H1 (cell line): ENCODE results near the gene NRIP2. TPM values are rescaled to one million over a fixed set of nuclear protein-coding genes. Genes with fewer than 3 reads are reported as not detected.

Source experiments
- CTCF ChIA-PET: fragments of 300-600 bp; sonication (Branson Sonifier 250); formaldehyde crosslinking; loops from one replicate; lab custom pipeline; 2021; ENCODE audit not compliant: partially characterized antibody; lab: Charles Lee
- POLR2A ChIA-PET: fragments of 300-600 bp; sonication (Branson Sonifier 250); formaldehyde crosslinking; loops from one replicate; lab custom pipeline; 2021; ENCODE audit warnings: inconsistent platforms; ENCODE audit not compliant: partially characterized antibody; lab: Charles Lee
- DNase-seq, 2 experiments: peaks; one replicate each; pipeline versions ENCODE4 v3.0.0 to v3.0.0-alpha.2; 2010 to 2022; ENCODE audit warnings: low spot score in 2 of 2, low read depth in 1 of 2, mixed read lengths in 1 of 2
- FAIRE-seq: peaks from 2 replicates; lab custom pipeline; 2011; peaks lifted over from hg19 to GRCh38; lab: Jason Lieb, UNC
- H2AFZ ChIP-seq: 2 replicates; pipeline ENCODE4 v1.8.1; 2012; ENCODE audit warnings: low read length, inconsistent platforms
- H2AK5ac ChIP-seq: 2 replicates; pipeline ENCODE4 v1.6.1; 2013; ENCODE audit warnings: low read depth, low read length
- H2BK120ac ChIP-seq: replicated peaks from 2 replicates; pipeline ENCODE3; 2013; ENCODE audit warnings: low read depth, low read length, inconsistent platforms
- H2BK12ac ChIP-seq: 2 replicates; pipeline ENCODE4 v1.6.1; 2013; ENCODE audit warnings: low read depth, low read length
- H2BK15ac ChIP-seq: 2 replicates; pipeline ENCODE4 v1.6.1; 2013; ENCODE audit warnings: low read length
- H2BK20ac ChIP-seq: 2 replicates; pipeline ENCODE4 v1.6.1; 2013; ENCODE audit warnings: low read length
- H2BK5ac ChIP-seq: 2 replicates; pipeline ENCODE4 v1.6.1; 2013; ENCODE audit warnings: low read depth, low read length
- H3K14ac ChIP-seq: 2 replicates; pipeline ENCODE4 v1.6.1; 2013; ENCODE audit warnings: inconsistent platforms; ENCODE audit not compliant: insufficient read length
- H3K18ac ChIP-seq: 2 replicates; pipeline ENCODE4 v1.6.1; 2013; ENCODE audit warnings: low read length; ENCODE audit errors: extremely low read depth
- H3K23ac ChIP-seq: 2 replicates; pipeline ENCODE4 v1.6.1; 2013; ENCODE audit warnings: inconsistent platforms; ENCODE audit not compliant: insufficient read length
- H3K23me2 ChIP-seq: 2 replicates; pipeline ENCODE4 v1.6.1; 2013; ENCODE audit warnings: low read depth, low read length
- H3K27ac ChIP-seq: 2 replicates; pipeline ENCODE4 v1.6.1; 2011; ENCODE audit warnings: low read depth, low read length, inconsistent platforms
- H3K27me3 ChIP-seq, 4 experiments: replicated peaks in 1 of 4; 1 replicate in 1 of 4; 2 replicates in 3 of 4; pipeline versions ENCODE4 v1.6.1 to v1.8.1; 2011 to 2013; ENCODE audit warnings: low read length in 3 of 4, mild to moderate bottlenecking in 3 of 4, inconsistent platforms in 2 of 4, mixed read lengths in 2 of 4, moderate library complexity in 1 of 4; ENCODE audit not compliant: control insufficient read depth in 3 of 4, insufficient read depth in 3 of 4; ENCODE audit errors: extremely low read depth in 1 of 4
- H3K36me3 ChIP-seq, 4 experiments: 2 replicates each; pipeline versions ENCODE4 v1.6.1 to v1.8.1; 2011 to 2013; ENCODE audit warnings: mild to moderate bottlenecking in 4 of 4, low read length in 3 of 4, moderate library complexity in 2 of 4, control low read depth in 1 of 4, inconsistent platforms in 1 of 4; ENCODE audit not compliant: insufficient read depth in 4 of 4, control insufficient read depth in 2 of 4
- H3K4ac ChIP-seq: replicated peaks from 2 replicates; pipeline ENCODE3; 2013; ENCODE audit warnings: low read length, low read depth, mixed read lengths, inconsistent platforms; ENCODE audit not compliant: insufficient read length
- H3K4me1 ChIP-seq, 4 experiments: replicated peaks in 1 of 4; 1 replicate in 1 of 4; 2 replicates in 3 of 4; pipeline versions ENCODE4 v1.6.1 to v1.8.1; 2011 to 2013; ENCODE audit warnings: low read length in 3 of 4, inconsistent platforms in 2 of 4, mixed read lengths in 1 of 4; ENCODE audit not compliant: insufficient read depth in 4 of 4, control insufficient read depth in 3 of 4
- H3K4me2 ChIP-seq, 2 experiments: 2 replicates each; pipeline versions ENCODE4 v1.6.1 to v1.8.1; 2011 to 2013; ENCODE audit warnings: low read depth in 2 of 2, low read length in 2 of 2, control low read depth in 1 of 2, inconsistent platforms in 1 of 2, mild to moderate bottlenecking in 1 of 2; ENCODE audit not compliant: insufficient read depth in 1 of 2
- H3K4me3 ChIP-seq, 4 experiments: fragments of 200-600, 300-600 bp in 1 of 4; sonication (generic), shearing (Covaris generic), sonication (Bioruptor Twin) in 1 of 4; 2 replicates each; pipeline versions ENCODE4 v1.5.1 to v1.8.1; 2011 to 2016; ENCODE audit warnings: low read length in 4 of 4, low read depth in 3 of 4, control low read depth in 2 of 4, inconsistent platforms in 2 of 4, mild to moderate bottlenecking in 2 of 4, mixed read lengths in 1 of 4, moderate library complexity in 1 of 4; ENCODE audit not compliant: insufficient read depth in 2 of 4; ENCODE audit errors: extremely low read depth in 1 of 4
- H3K56ac ChIP-seq: replicated peaks from 2 replicates; pipeline ENCODE3; 2013; ENCODE audit warnings: low read depth, mild to moderate bottlenecking, mixed read lengths, low read length, inconsistent platforms; ENCODE audit not compliant: insufficient read length
- H3K79me1 ChIP-seq: 2 replicates; pipeline ENCODE4 v1.6.1; 2013; ENCODE audit warnings: low read depth, low read length, control low read depth
- H3K79me2 ChIP-seq, 2 experiments: 2 replicates each; pipeline versions ENCODE4 v1.6.1 to v1.8.1; 2012 to 2013; ENCODE audit warnings: low read length in 2 of 2, mild to moderate bottlenecking in 2 of 2, inconsistent platforms in 1 of 2; ENCODE audit not compliant: insufficient read depth in 2 of 2, control insufficient read depth in 1 of 2
- H3K9ac ChIP-seq, 4 experiments: replicated peaks in 1 of 4; 1 replicate in 1 of 4; 2 replicates in 3 of 4; pipeline versions ENCODE4 v1.6.1 to v1.8.1; 2011 to 2013; ENCODE audit warnings: low read depth in 3 of 4, low read length in 3 of 4, control low read depth in 2 of 4, mild to moderate bottlenecking in 2 of 4, moderate library complexity in 2 of 4, inconsistent platforms in 1 of 4; ENCODE audit errors: extremely low read depth in 1 of 4
- H3K9me3 ChIP-seq, 2 experiments: 2 replicates each; pipeline versions ENCODE4 v1.6.1 to v1.8.1; 2012 to 2013; ENCODE audit warnings: mild to moderate bottlenecking in 2 of 2, moderate library complexity in 2 of 2, control low read depth in 1 of 2, inconsistent platforms in 1 of 2, low read depth in 1 of 2, low read length in 1 of 2, mixed read lengths in 1 of 2; ENCODE audit not compliant: insufficient read depth in 2 of 2
- H4K20me1 ChIP-seq, 2 experiments: replicated peaks in 1 of 2; 2 replicates each; pipeline versions ENCODE3 to v1.8.1; 2011 to 2013; ENCODE audit warnings: inconsistent platforms in 2 of 2, low read length in 2 of 2, mild to moderate bottlenecking in 1 of 2; ENCODE audit not compliant: insufficient read depth in 2 of 2, control insufficient read depth in 1 of 2
- H4K5ac ChIP-seq: 2 replicates; pipeline ENCODE4 v1.6.1; 2013; ENCODE audit warnings: low read length, low read depth, mixed read lengths, inconsistent platforms; ENCODE audit not compliant: insufficient read length
- H4K8ac ChIP-seq: 2 replicates; pipeline ENCODE4 v1.8.0; 2013; ENCODE audit warnings: mild to moderate bottlenecking, moderate library complexity, low read length, inconsistent platforms; ENCODE audit not compliant: insufficient read depth; ENCODE audit errors: extremely low read depth
- H4K91ac ChIP-seq: replicated peaks from 2 replicates; pipeline ENCODE3; 2013; ENCODE audit warnings: low read length, mixed read lengths, inconsistent platforms; ENCODE audit not compliant: insufficient read length
- BRCA1 ChIP-seq: IDR thresholded peaks from 2 replicates; pipeline ENCODE4 v1.6.1; 2012; ENCODE audit warnings: low read depth, low read length, improper control_type of control experiment
- CHD2 ChIP-seq: IDR thresholded peaks from 2 replicates; pipeline ENCODE4 v1.6.1; 2012; ENCODE audit warnings: low read length, improper control_type of control experiment
- CTCF ChIP-seq, 3 experiments: IDR thresholded peaks; 1 replicate in 2 of 3; 2 replicates in 1 of 3; pipeline versions ENCODE4 v1.5.1 to v1.6.1; 2011; ENCODE audit warnings: low read length in 3 of 3, mild to moderate bottlenecking in 3 of 3, inconsistent platforms in 2 of 3, low read depth in 1 of 3, moderate library complexity in 1 of 3; ENCODE audit not compliant: insufficient read depth in 1 of 3; ENCODE audit errors: control extremely low read depth in 1 of 3
- HDAC6 ChIP-seq: IDR thresholded peaks from one replicate; pipeline ENCODE4 v1.7.1; 2012; ENCODE audit warnings: low read depth, mild to moderate bottlenecking, inconsistent platforms, low read length, moderate library complexity
- KDM1A ChIP-seq: fragments of 200-600, 300-600 bp; sonication (generic); IDR thresholded peaks from 2 replicates; pipeline ENCODE4 v1.7.1; 2016; ENCODE audit warnings: mild to moderate bottlenecking, low read length, borderline replicate concordance
- KDM4A ChIP-seq: IDR thresholded peaks from one replicate; pipeline ENCODE4 v1.7.1; 2012; ENCODE audit warnings: low read depth, mild to moderate bottlenecking, moderate library complexity, low read length, inconsistent platforms; ENCODE audit not compliant: severe bottlenecking
- RAD21 ChIP-seq, 2 experiments: IDR thresholded peaks in 1 of 2; conservative IDR thresholded peaks in 1 of 2; 2 replicates each; pipeline ENCODE4 v1.6.1; 2011; ENCODE audit warnings: low read depth in 2 of 2, low read length in 2 of 2, improper control_type of control experiment in 1 of 2, inconsistent platforms in 1 of 2, mild to moderate bottlenecking in 1 of 2, moderate library complexity in 1 of 2
- TAF7 ChIP-seq: optimal IDR thresholded peaks from 2 replicates; pipeline ENCODE3; 2011; ENCODE audit warnings: low read depth, mild to moderate bottlenecking, inconsistent platforms, low read length, moderate library complexity, borderline replicate concordance
- YY1 ChIP-seq: IDR thresholded peaks from 2 replicates; pipeline ENCODE4 v1.6.1; 2011; ENCODE audit warnings: low read depth, mild to moderate bottlenecking, low read length
- WGBS, 2 experiments: shearing (Covaris generic) in 1 of 2; methylation state at CpG; one replicate each; pipeline versions ENCODE4 v1.1.6 to v1.1.7; 2013 to 2015; ENCODE audit warnings: low lambda C conversion rate in 2 of 2, mixed read lengths in 2 of 2, inconsistent platforms in 1 of 2, low coverage in 1 of 2, missing lambda C conversion rate in 1 of 2; ENCODE audit not compliant: insufficient replicate concordance in 2 of 2, insufficient coverage in 1 of 2, insufficient read length in 1 of 2; ENCODE audit errors: extremely low coverage in 1 of 2, missing lambda C conversion rate in 1 of 2; 5-methylcytosine and 5-hydroxymethylcytosine counted together
- polyA plus RNA-seq, 7 experiments: library from polyadenylated mRNA; depleted of rRNA in 3 of 7; stranded (reverse) in 5 of 7; unstranded in 2 of 7; fragments of >200 nt in 5 of 7; fragments of 200-250 nt in 2 of 7; gene quantifications; 1 replicate in 5 of 7; 2 replicates in 1 of 7; 4 replicates in 1 of 7; pipeline versions ENCODE4 v1.2.1 to v1.2.3, GENCODE V29; 2011 to 2013; ENCODE audit warnings: missing spikeins in 2 of 7, mixed read lengths in 2 of 7
- total RNA-seq: library from RNA; stranded (reverse); fragmentation: NEBNext Ultra II Directional; extraction: Animal tissue kit (Norgen Biotek cat#: 25700); gene quantifications from 2 replicates; pipeline ENCODE4 v1.2.1, GENCODE V29; 2021

Gene NRIP2
- total and polyA plus RNA-seq, 2 of the 8 experiments (the other 6 are each of a cell fraction or from before 2014, with no cell fraction given), result 0.06 TPM; not detected in 1

- Histone ChIP-seq H4K91ac (no peak overlapping the region), H3K79me1 (no peaks in the 10 kb centered on the region), H3K56ac (no peak overlapping the region), H3K9me3 (no peaks in the 10 kb centered on the region), H2BK20ac (no peak overlapping the region), H4K5ac (no peak overlapping the region), H3K27me3 (no peaks in the 10 kb centered on the region; a peak in 1 of 7 replicates), H2BK15ac (no peak overlapping the region), H2AFZ (no peak overlapping the region; the same call in 1 of the 2 replicates), H3K23me2 (no peaks in the 10 kb centered on the region), H3K4me2 (0 out of 4 replicates have a peak overlapping the region, but pooled peaks of 1 of the 2 experiments have one; percentile 28), H3K79me2 (no peaks in the 10 kb centered on the region), H3K4me3 (no peak overlapping the region; a peak in 1 of 8 replicates), H4K20me1 (no peaks in the 10 kb centered on the region), H3K36me3 (no peaks in the 10 kb centered on the region), H3K4me1 (peaks cover 2 to 5% (median 3%) of the 10 kb centered on the region in 4 experiments; a peak in 6 of 7 replicates), H3K27ac (no peak overlapping the region), H4K8ac (no peak overlapping the region), H2AK5ac (no peak overlapping the region), H2BK5ac (no peak overlapping the region), H2BK12ac (no peak overlapping the region), H2BK120ac (no peak overlapping the region), H3K14ac (no peak overlapping the region), H3K9ac (no peak overlapping the region), H3K4ac (no peak overlapping the region), H3K18ac (no peak overlapping the region), H3K23ac (no peak overlapping the region)
- POLR2A ChIA-PET, result interaction anchor here (0.8 to 2.4 kb wide), 4 partner anchors 12 to 93 kb away, joined by 3 to 12 read pairs (median 6); partner anchors contain the start of gene FKBP4
- CTCF ChIA-PET, result interaction anchor here (0.6 to 6.1 kb wide), 29 partner anchors 8 to 822 kb away, joined by 3 to 175 read pairs (median 5); partner anchors contain the start of genes FKBP4 and ITFG2
- DNase-seq, result peak in 1 of 2 experiments; percentile 88
- WGBS, 2 experiments, result 36% methylated on average over 25 of the region's 25 CpGs; no CpG with 5 or more reads in 1 of the 2 experiments
- peak; percentile 81 for FAIRE-seq
- TF ChIP-seq CHD2 (peak; percentile 79), KDM4A (peak; percentile 28), TAF7 (no peak), BRCA1 (peak; percentile 44; the same call in 1 of the 2 replicates), RAD21 (IDR thresholded peaks at IDR 0.05 in 1 of 2, conservative IDR thresholded peaks at IDR 0.05 in 1 of 2; ENCODE audit: low read depth in 2 of 2, low read length in 2 of 2) (peak; percentile 90 to 97), CTCF (IDR thresholded peaks at IDR 0.05; ENCODE audit: control extremely low read depth in 1 of 3, insufficient read depth in 1 of 3, low read depth in 1 of 3, low read length in 3 of 3) (peak; percentile 93 to 97 (median 96)), KDM1A (peak; percentile 82; the same call in 1 of the 2 replicates), YY1 (peak; percentile 28; the same call in 1 of the 2 replicates), HDAC6 (no peak)
Measured at GRCh38 chr12:2783936-2784600, 50.8 kb downstream of the NRIP2 start.
